OCI-LY3 (cell line): ENCODE measurements around the gene SCYGR7.

Experiments used
- H2AFZ ChIP-seq: fragments of 200-600, 300-600 bp; shearing (Covaris generic); 2 replicates; pipeline ENCODE4 v1.6.0; 2014; ENCODE audit warnings: antibody characterized with exemption, low read depth, low read length
- H3K27ac ChIP-seq: fragments of 200-600, 300-600 bp; sonication (generic); 2 replicates; pipeline ENCODE4 v1.5.1; 2014; ENCODE audit warnings: mild to moderate bottlenecking, low read length, moderate library complexity, mixed read lengths
- H3K27me3 ChIP-seq: fragments of 200-600, 300-600 bp; sonication (generic); 2 replicates; pipeline ENCODE4 v1.6.1; 2014; ENCODE audit warnings: low read depth, low read length, mixed read lengths
- H3K36me3 ChIP-seq: fragments of 200-600, 300-600 bp; sonication (generic); replicated peaks from 2 replicates; pipeline ENCODE3; 2014; ENCODE audit warnings: low read depth, low read length, mixed read lengths
- H3K4me1 ChIP-seq: fragments of 300-600, 200-600 bp; sonication (generic); 2 replicates; pipeline ENCODE4 v1.6.1; 2014; ENCODE audit warnings: low read length, mixed read lengths
- H3K4me2 ChIP-seq: fragments of 200-600, 300-600 bp; sonication (generic); 2 replicates; pipeline ENCODE4 v1.6.1; 2014; ENCODE audit warnings: low read length, mixed read lengths
- H3K4me3 ChIP-seq: fragments of 300-600, 200-600 bp; sonication (generic); 2 replicates; pipeline ENCODE4 v1.5.1; 2014; ENCODE audit warnings: antibody characterized with exemption, mild to moderate bottlenecking, low read length, moderate library complexity
- H3K79me2 ChIP-seq: fragments of 300-600, 200-600 bp; shearing (Covaris generic); 2 replicates; pipeline ENCODE4 v1.6.1; 2014; ENCODE audit warnings: mild to moderate bottlenecking, low read length, mixed read lengths
- H3K9ac ChIP-seq: fragments of 300-600, 200-600 bp; shearing (Covaris generic); 2 replicates; pipeline ENCODE4 v1.6.0; 2014; ENCODE audit warnings: mild to moderate bottlenecking, low read length, moderate library complexity
- H3K9me3 ChIP-seq: fragments of 200-600, 300-600 bp; shearing (Covaris generic); 2 replicates; pipeline ENCODE4 v1.6.1; 2014; ENCODE audit warnings: low read length, mixed read lengths; ENCODE audit not compliant: insufficient read depth
- H4K20me1 ChIP-seq: fragments of 200-600, 300-600 bp; sonication (generic); 2 replicates; pipeline ENCODE4 v1.6.1; 2016; ENCODE audit warnings: low read length, mixed read lengths; ENCODE audit not compliant: insufficient read depth
- CTCF ChIP-seq: fragments of 200-600, 300-600 bp; sonication (generic); IDR thresholded peaks from 2 replicates; pipeline ENCODE4 v1.5.1; 2014; ENCODE audit warnings: antibody characterized with exemption, low read length, low read depth
- EZH2phosphoT487 ChIP-seq: fragments of 200-600 bp; shearing (Covaris generic); IDR thresholded peaks from 2 replicates; pipeline ENCODE4 v1.6.1; 2018; ENCODE audit warnings: antibody characterized with exemption, mixed run types, low read depth

Gene SCYGR7

GRCh38 chr2:227774895-227775842 is 47.0 kb downstream of the SCYGR7 start:
- Histone ChIP-seq H3K27ac (no peak overlapping the region), H3K9ac (no peak overlapping the region), H3K27me3 (no peaks in the 10 kb centered on the region), H4K20me1 (no peaks in the 10 kb centered on the region), H3K9me3 (no peaks in the 10 kb centered on the region), H3K4me2 (no peak overlapping the region), H3K36me3 (no peaks in the 10 kb centered on the region), H2AFZ (no peak overlapping the region), H3K4me1 (no peaks in the 10 kb centered on the region), H3K4me3 (no peak overlapping the region), H3K79me2 (no peaks in the 10 kb centered on the region)
- no peak for TF ChIP-seq CTCF
- no peak for TF ChIP-seq EZH2phosphoT487
